IMR-90 (cell line): Measurements from ENCODE around the gene CADM2. TPM values are rescaled to one million over a fixed set of nuclear protein-coding genes. Genes with fewer than 3 reads are reported as not detected.

Source experiments
- ATAC-seq: fragments of 200-7000 bp; cut with Tn5 transposase; 2 replicates; pipeline ENCODE4 v1.9.1; 2020; ENCODE audit warnings: low read depth, mild to moderate bottlenecking, moderate library complexity
- BruUV-seq: library from RNA; stranded (reverse); fragments of 400-500 nt; replicated peaks from 2 replicates; lab custom pipeline; 2021; lab: Mats Ljungman, UMichigan
- CTCF ChIA-PET: fragments of 300-600 bp; formaldehyde crosslinking; extraction: SDS; loops from one replicate; lab custom pipeline; 2021; ENCODE audit warnings: antibody characterized with exemption; lab: Yijun Ruan, JAX
- POLR2A ChIA-PET: fragments of 300-600 bp; sonication (Branson Sonifier 250); formaldehyde crosslinking; loops from one replicate; lab custom pipeline; 2022; ENCODE audit warnings: antibody characterized with exemption; ENCODE audit not compliant: unreplicated experiment; lab: Charles Lee
- DNase-seq: peaks from one replicate; pipeline ENCODE4 v3.0.0; 2013
- H2AFZ ChIP-seq: replicated peaks from 2 replicates; pipeline ENCODE3; 2013; ENCODE audit warnings: low read length, mild to moderate bottlenecking; ENCODE audit not compliant: poor library complexity
- H2AK5ac ChIP-seq: 2 replicates; pipeline ENCODE4 v1.6.1; 2013; ENCODE audit warnings: low read depth, low read length, inconsistent platforms
- H2AK9ac ChIP-seq: replicated peaks from 2 replicates; pipeline ENCODE3; 2013; ENCODE audit warnings: mild to moderate bottlenecking, low read depth, low read length, moderate library complexity; ENCODE audit not compliant: poor library complexity
- H2BK120ac ChIP-seq: 2 replicates; pipeline ENCODE4 v1.6.1; 2013; ENCODE audit warnings: low read depth, low read length, inconsistent platforms
- H2BK15ac ChIP-seq: 3 replicates; pipeline ENCODE4 v1.6.1; 2013; ENCODE audit warnings: low read depth, low read length, inconsistent platforms
- H2BK20ac ChIP-seq: 2 replicates; pipeline ENCODE4 v1.6.1; 2013; ENCODE audit warnings: low read depth, mild to moderate bottlenecking, inconsistent platforms, low read length, moderate library complexity
- H2BK5ac ChIP-seq: 2 replicates; pipeline ENCODE4 v1.6.1; 2013; ENCODE audit warnings: mild to moderate bottlenecking, low read depth, low read length, inconsistent platforms; ENCODE audit not compliant: poor library complexity, severe bottlenecking
- H3K14ac ChIP-seq: replicated peaks from 2 replicates; pipeline ENCODE4 v1.6.1; 2013; ENCODE audit warnings: low read depth, low read length, inconsistent platforms
- H3K18ac ChIP-seq: 2 replicates; pipeline ENCODE4 v1.6.1; 2013; ENCODE audit warnings: low read depth, low read length, control low read depth
- H3K23ac ChIP-seq: 2 replicates; pipeline ENCODE4 v1.6.1; 2013; ENCODE audit warnings: low read depth, low read length, inconsistent platforms
- H3K27ac ChIP-seq: 2 replicates; pipeline ENCODE4 v1.5.1; 2013; ENCODE audit warnings: mild to moderate bottlenecking, control low read depth, low read length; ENCODE audit not compliant: insufficient read depth
- H3K27me3 ChIP-seq: 2 replicates; pipeline ENCODE4 v1.6.1; 2013; ENCODE audit warnings: low read length; ENCODE audit not compliant: control insufficient read depth, insufficient read depth
- H3K36me3 ChIP-seq: 2 replicates; pipeline ENCODE4 v1.6.1; 2013; ENCODE audit warnings: low read length, mixed read lengths; ENCODE audit not compliant: control insufficient read depth, insufficient read depth
- H3K4ac ChIP-seq: 2 replicates; pipeline ENCODE4 v1.6.1; 2013; ENCODE audit warnings: low read depth, low read length, inconsistent platforms
- H3K4me1 ChIP-seq: 2 replicates; pipeline ENCODE4 v1.6.1; 2013; ENCODE audit warnings: low read length, mixed read lengths; ENCODE audit not compliant: control insufficient read depth, insufficient read depth
- H3K4me2 ChIP-seq: 2 replicates; pipeline ENCODE4 v1.6.1; 2013; ENCODE audit warnings: low read depth, mild to moderate bottlenecking, control low read depth, low read length, moderate library complexity
- H3K4me3 ChIP-seq: 2 replicates; pipeline ENCODE4 v1.5.1; 2013; ENCODE audit warnings: low read depth, mild to moderate bottlenecking, control low read depth, low read length, moderate library complexity; ENCODE audit not compliant: insufficient read depth
- H3K56ac ChIP-seq: 2 replicates; pipeline ENCODE4 v1.6.1; 2013; ENCODE audit warnings: low read length, inconsistent platforms; ENCODE audit not compliant: insufficient read depth; ENCODE audit errors: extremely low read depth
- H3K79me1 ChIP-seq, 2 experiments: 2 replicates each; pipeline ENCODE4 v1.6.1; 2013; ENCODE audit warnings: low read length in 2 of 2, inconsistent platforms in 1 of 2, low read depth in 1 of 2
- H3K9ac ChIP-seq: 2 replicates; pipeline ENCODE4 v1.6.1; 2013; ENCODE audit warnings: low read depth, low read length, control low read depth
- H3K9me1 ChIP-seq: 2 replicates; pipeline ENCODE4 v1.6.1; 2013; ENCODE audit warnings: low read length, inconsistent platforms; ENCODE audit not compliant: insufficient read depth
- H3K9me3 ChIP-seq: 2 replicates; pipeline ENCODE4 v1.6.1; 2013; ENCODE audit warnings: low read length; ENCODE audit not compliant: control insufficient read depth, insufficient read depth
- H4K20me1 ChIP-seq: 2 replicates; pipeline ENCODE4 v1.6.1; 2013; ENCODE audit warnings: low read length, inconsistent platforms; ENCODE audit not compliant: insufficient read depth
- H4K5ac ChIP-seq: 2 replicates; pipeline ENCODE4 v1.6.1; 2013; ENCODE audit warnings: mild to moderate bottlenecking, low read depth, low read length, control low read depth
- H4K8ac ChIP-seq, 2 experiments: 2 replicates each; pipeline ENCODE4 v1.6.1; 2013; ENCODE audit warnings: low read depth in 2 of 2, low read length in 2 of 2, control low read depth in 1 of 2, inconsistent platforms in 1 of 2
- H4K91ac ChIP-seq: 2 replicates; pipeline ENCODE4 v1.6.1; 2013; ENCODE audit warnings: low read depth, low read length, inconsistent platforms; ENCODE audit not compliant: insufficient read depth
- RFX5 ChIP-seq: IDR thresholded peaks from 2 replicates; pipeline ENCODE4 v1.8.0; 2012; ENCODE audit warnings: low read depth, mild to moderate bottlenecking, low read length, moderate library complexity
- WGBS, 2 experiments: methylation state at CpG; one replicate each; pipeline versions ENCODE4 v1.1.5 to v1.1.7; 2013; ENCODE audit warnings: missing lambda C conversion rate in 2 of 2; ENCODE audit not compliant: insufficient read length in 1 of 2; ENCODE audit errors: extremely low coverage in 2 of 2; 5-methylcytosine and 5-hydroxymethylcytosine counted together
- dilution Hi-C: fragments of 300-500 bp; cut with HindIII; formaldehyde crosslinking; loops from one replicate; pipeline ENCODE4 v1.14.3; 2018; ENCODE audit warnings: low sequenced_read_pairs; ENCODE audit not compliant: unreplicated experiment
- in situ Hi-C: fragments of 300-500 bp; cut with MboI; formaldehyde crosslinking; loops from 3 replicates; pipeline ENCODE4 v1.14.3; 2019; ENCODE audit warnings: low sequenced_read_pairs, inconsistent platforms, mixed read lengths
- intact Hi-C: fragments of 100-400 bp; cut with micrococcal nuclease; formaldehyde crosslinking; loops from 2 replicates; pipeline ENCODE4 v1.10.0; 2022
- polyA plus RNA-seq, 3 experiments: library from polyadenylated mRNA; depleted of rRNA; stranded (reverse); fragments of >200 nt; gene quantifications; 2 replicates each; pipeline ENCODE4 v1.2.3, GENCODE V29; 2012; ENCODE audit warnings: low replicate concordance in 1 of 3
- total RNA-seq: library from RNA; depleted of rRNA; stranded (reverse); fragments of >200 nt; gene quantifications from 2 replicates; pipeline ENCODE4 v1.2.3, GENCODE V29; 2012

The CADM2 gene
- total and polyA plus RNA-seq, 2 of the 4 experiments (the other 2 are of a cell fraction): not detected

DNA sequence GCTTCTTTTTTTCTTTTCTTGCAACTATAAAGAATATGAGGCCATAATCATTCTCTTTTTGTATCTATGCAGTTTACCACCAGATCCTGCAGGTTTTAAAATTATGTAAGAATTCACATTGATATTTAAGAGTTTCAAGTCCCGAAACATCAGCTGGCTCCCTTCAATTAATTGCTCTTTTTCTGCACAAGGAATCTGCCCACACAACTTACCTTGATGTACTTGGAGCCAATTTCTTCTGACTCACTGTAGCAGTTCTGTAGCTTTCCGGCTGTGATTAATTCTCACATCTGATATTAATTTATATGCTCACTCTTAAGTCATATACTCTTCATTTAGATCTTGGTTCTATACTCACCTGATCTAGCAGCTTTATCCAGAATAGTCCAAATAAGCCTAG is 781.8 kb downstream of the CADM2 start:
- Histone ChIP-seq H4K5ac (no peak overlapping the region), H2AK5ac (no peak overlapping the region), H2BK120ac (no peak overlapping the region), H3K9me1 (no peaks in the 10 kb centered on the region), H3K4me2 (no peak overlapping the region), H4K8ac (no peak overlapping the region), H3K23ac (no peak overlapping the region), H2BK20ac (no peak overlapping the region), H2AFZ (no peak overlapping the region), H3K27ac (no peak overlapping the region), H3K14ac (no peak overlapping the region), H2BK5ac (no peak overlapping the region), H4K20me1 (no peaks in the 10 kb centered on the region), H3K56ac (no peak overlapping the region), H3K18ac (no peak overlapping the region), H3K27me3 (no peaks in the 10 kb centered on the region), H3K79me1 (no peaks in the 10 kb centered on the region), H3K4ac (no peak overlapping the region), H2BK15ac (no peak overlapping the region), H3K9me3 (no peaks in the 10 kb centered on the region), H3K9ac (no peak overlapping the region), H4K91ac (no peak overlapping the region), H2AK9ac (no peak overlapping the region), H3K4me3 (no peak overlapping the region), H3K4me1 (no peaks in the 10 kb centered on the region), H3K36me3 (no peaks in the 10 kb centered on the region)
- dilution Hi-C loops: no loop called here
- in situ Hi-C loops: no loop called here
- BruUV-seq: no TSS peak
- WGBS, 2 experiments: no CpG with 5 or more reads among the region's 2 CpGs
- TF ChIP-seq RFX5: no peak
- POLR2A ChIA-PET: no interaction called here
- ATAC-seq (no peak), DNase-seq (no peak)
- CTCF ChIA-PET: no interaction called here
- intact Hi-C loops: no loop called here
